Measurements from ENCODE around the gene NPLOC4. TPM values are rescaled to one million over a fixed set of nuclear protein-coding genes. Genes with fewer than 3 reads are reported as not detected.

NPLOC4 gene
- total and polyA plus RNA-seq, 9 of the 15 experiments (the other 6 are each of a cell fraction or from before 2014, with no cell fraction given), result 1.5 to 116 (median 64.5) TPM

DNA sequence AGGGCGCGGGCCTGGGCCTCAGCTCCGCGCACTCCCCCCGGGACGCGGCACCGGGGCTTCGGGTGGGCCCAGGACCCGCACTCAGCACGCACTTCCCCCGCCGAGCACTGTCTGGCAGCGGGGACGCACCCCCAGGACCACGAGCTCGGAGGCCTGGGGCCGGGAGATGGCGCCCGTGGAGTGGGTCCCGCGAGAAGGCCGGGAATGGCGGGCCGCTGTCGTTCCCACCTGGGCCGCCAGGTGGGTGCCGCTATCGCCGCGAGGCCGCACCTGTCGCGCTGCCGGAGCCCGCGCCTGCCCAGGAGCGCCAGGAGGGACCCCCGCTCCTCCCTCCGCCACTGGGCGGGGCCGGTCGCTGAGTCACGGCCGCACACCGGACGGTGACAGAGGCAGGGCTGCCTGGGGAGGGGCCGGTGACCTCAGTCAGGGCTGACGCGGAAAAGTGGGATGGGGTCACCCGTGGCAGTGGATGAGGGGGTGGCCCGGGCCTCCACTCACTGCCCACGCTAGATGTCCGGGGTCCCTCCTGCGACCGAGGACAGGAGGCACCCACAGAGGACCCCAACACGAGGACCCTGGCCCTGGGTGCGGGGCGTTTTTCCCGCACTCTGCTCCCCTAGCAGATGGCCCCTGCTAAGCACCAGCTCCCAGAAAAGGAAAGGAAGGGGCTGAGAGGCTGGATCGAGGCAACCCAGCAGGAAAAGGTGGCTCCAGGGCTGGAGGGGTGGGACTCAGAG, 117.5 kb downstream of the NPLOC4 start (continued):
- TF ChIP-seq, protein P1, sequence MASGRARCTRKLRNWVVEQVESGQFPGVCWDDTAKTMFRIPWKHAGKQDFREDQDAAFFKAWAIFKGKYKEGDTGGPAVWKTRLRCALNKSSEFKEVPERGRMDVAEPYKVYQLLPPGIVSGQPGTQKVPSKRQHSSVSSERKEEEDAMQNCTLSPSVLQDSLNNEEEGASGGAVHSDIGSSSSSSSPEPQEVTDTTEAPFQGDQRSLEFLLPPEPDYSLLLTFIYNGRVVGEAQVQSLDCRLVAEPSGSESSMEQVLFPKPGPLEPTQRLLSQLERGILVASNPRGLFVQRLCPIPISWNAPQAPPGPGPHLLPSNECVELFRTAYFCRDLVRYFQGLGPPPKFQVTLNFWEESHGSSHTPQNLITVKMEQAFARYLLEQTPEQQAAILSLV (tag; IDR thresholded peaks at IDR 0.05), result no peak
- no peak for TF ChIP-seq NR4A1 (CRISPR knock-in tag; IDR thresholded peaks at IDR 0.05)
- no peak for TF ChIP-seq NR4A1 (tag; IDR thresholded peaks at IDR 0.05)
- no peak for TF ChIP-seq ZNF717 (CRISPR knock-in tag; IDR thresholded peaks at IDR 0.05)
- TF ChIP-seq ZNF384 (IDR thresholded peaks at IDR 0.05; ENCODE audit: low read depth, low read length), result no peak
- no peak for TF ChIP-seq ZC3H4 (CRISPR knock-in tag; IDR thresholded peaks at IDR 0.05; ENCODE audit: borderline replicate concordance)
- no peak for TF ChIP-seq GTF2B (IDR thresholded peaks at IDR 0.05; ENCODE audit: extremely low read depth, insufficient read length)
- TF ChIP-seq ZNF507 (tag; conservative IDR thresholded peaks at IDR 0.05), result no peak
- TF ChIP-seq, protein P2, sequence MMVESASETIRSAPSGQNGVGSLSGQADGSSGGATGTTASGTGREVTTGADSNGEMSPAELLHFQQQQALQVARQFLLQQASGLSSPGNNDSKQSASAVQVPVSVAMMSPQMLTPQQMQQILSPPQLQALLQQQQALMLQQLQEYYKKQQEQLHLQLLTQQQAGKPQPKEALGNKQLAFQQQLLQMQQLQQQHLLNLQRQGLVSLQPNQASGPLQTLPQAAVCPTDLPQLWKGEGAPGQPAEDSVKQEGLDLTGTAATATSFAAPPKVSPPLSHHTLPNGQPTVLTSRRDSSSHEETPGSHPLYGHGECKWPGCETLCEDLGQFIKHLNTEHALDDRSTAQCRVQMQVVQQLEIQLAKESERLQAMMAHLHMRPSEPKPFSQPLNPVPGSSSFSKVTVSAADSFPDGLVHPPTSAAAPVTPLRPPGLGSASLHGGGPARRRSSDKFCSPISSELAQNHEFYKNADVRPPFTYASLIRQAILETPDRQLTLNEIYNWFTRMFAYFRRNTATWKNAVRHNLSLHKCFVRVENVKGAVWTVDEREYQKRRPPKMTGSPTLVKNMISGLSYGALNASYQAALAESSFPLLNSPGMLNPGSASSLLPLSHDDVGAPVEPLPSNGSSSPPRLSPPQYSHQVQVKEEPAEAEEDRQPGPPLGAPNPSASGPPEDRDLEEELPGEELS (CRISPR knock-in tag; IDR thresholded peaks at IDR 0.05; ENCODE audit: borderline replicate concordance), result peak; percentile 58; the same call in 1 of the 2 replicates
- no peak for TF ChIP-seq DLX4 (CRISPR knock-in tag; IDR thresholded peaks at IDR 0.05)
- no peak for TF ChIP-seq ZNF407 (IDR thresholded peaks at IDR 0.05; ENCODE audit: low read depth)
- TF ChIP-seq HLTF (IDR thresholded peaks at IDR 0.05), result no peak
- TF ChIP-seq ZZZ3 (IDR thresholded peaks at IDR 0.05), result no peak
- TF ChIP-seq NR0B1 (IDR thresholded peaks at IDR 0.05; ENCODE audit: partially characterized antibody), result no peak

Measured in K562 (cell line).